ENCODE data around the gene RAET1L.
"Not testable (repeated sequence)": the region's sequence is repeated elsewhere in the genome, so short reads cannot be mapped to it uniquely, and the experiment has no call there.

Gene RAET1L

DNA sequence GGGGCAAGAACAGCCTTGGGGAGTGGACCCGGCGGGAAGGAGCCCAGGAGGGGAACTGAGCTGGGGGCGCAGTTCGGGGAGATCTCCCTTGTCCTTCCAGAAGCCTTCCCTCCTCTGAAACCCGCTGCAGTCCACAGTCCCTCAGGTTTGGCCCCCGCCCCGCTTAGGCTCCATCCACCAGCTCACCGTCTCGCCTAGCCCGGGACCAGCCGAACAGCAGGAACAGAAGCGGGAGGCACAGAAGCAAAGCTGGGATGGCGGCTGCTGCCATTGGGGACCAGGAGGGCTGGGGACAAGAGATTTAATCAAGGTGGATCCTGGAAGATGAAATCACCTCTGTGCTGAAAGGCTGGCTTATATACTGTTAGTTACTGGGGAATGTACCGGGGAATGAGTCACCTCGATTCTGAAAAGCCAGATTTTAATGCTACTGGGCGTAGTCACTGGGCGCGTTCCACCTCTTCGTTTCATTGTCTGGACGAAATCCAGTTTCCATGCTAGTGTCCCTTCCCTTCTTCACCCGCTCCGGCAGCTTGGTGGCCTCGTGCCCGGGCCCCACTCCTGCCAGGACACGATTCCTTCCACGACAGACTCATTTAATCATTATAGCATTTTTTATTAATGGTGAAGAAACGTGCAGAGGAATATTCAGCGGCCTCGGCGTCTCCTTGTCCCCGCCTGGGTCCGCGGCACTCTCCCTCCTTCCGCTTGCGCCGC, at the start of gene RAET1L:
Gene RAET1L, minus strand, starts transcription at position 332 of the 717 bp plus-strand sequence. Its CDS starts 61 bp downstream, at position 271.
- H3K27ac ChIP-seq = peak within 1 kb of the TSS; percentile 45
- DNase-seq (ENCODE audit: low read depth, low spot score) = peak; percentile 60

DNA sequence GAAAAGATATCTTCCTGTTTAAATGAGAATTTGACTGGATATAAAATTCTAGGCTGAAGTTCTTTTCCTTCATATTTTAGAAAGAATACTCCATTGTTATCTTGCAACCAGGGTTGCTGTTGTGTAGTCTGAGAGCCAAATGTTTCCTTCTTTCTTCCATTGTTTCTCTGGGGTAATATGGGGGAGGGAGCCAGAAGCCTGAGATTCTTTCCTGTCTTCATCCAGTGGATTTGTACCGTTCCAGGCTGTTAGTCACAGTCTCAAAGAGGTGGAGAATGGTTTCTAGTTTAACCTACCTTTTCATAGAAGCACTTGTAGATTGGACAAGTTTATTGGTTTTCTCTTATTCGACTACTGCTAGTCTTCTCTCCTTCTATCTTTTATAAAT, 49.7 kb upstream of the RAET1L start:
- no peak overlapping the region for H3K27ac ChIP-seq
- DNase-seq (ENCODE audit: low read depth, low spot score) = no peak

DNA sequence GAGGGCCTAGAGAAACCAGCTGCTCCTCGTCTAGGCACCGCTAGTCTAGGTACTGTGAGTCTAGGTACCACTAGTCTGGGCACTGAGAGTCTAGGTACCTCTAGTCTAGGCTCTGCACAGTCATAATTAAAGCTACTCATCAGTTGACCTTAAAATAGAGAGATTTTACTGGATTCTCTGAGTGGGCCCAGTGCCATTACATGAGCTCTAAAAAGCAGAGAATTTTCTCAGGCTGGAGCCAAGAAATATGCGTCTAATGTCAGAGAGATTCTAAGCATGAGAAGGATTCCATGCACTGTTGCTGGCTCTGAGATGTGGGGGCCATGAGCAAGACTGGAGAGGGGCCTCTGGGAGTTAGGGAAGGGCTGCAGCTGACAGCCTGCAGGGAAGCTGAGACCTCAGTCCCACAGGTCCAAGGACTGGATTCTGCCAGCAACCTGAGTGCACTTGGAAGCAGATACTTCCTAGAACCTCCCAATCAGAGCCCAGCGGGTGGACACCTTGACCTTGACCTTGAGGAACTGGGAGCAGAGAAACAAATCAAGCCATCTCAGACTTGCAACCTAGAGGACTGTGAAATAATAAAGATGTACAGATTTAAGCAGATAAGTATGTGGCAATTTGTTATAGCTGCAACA, 49.2 kb upstream of the RAET1L start:
- not testable (repeated sequence) for H3K27ac ChIP-seq; DNase-seq (ENCODE audit: low read depth, low spot score)

DNA sequence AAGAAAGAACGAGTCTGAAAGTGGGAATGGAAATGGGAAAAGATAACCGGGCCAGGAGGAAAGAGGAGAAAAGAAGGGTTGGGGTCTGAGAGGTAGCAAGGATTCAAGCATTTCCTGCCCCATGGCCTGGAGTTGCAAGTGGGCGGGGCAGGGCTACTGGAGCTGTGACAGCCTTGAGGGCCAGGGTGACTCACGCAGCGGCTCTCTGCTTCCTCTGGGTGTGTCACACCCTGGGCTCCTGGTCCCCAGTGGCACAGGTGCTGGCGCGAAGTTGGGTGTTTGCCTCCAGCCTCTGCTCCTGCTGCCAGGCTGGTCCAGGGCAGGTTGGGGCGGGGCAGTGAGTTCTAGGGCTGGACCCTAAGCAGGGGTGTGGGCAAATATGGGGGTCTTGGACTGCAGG, 46.9 kb upstream of the RAET1L start:
- no peak overlapping the region for H3K27ac ChIP-seq
- DNase-seq (ENCODE audit: low read depth, low spot score) = peak; percentile 39

DNA sequence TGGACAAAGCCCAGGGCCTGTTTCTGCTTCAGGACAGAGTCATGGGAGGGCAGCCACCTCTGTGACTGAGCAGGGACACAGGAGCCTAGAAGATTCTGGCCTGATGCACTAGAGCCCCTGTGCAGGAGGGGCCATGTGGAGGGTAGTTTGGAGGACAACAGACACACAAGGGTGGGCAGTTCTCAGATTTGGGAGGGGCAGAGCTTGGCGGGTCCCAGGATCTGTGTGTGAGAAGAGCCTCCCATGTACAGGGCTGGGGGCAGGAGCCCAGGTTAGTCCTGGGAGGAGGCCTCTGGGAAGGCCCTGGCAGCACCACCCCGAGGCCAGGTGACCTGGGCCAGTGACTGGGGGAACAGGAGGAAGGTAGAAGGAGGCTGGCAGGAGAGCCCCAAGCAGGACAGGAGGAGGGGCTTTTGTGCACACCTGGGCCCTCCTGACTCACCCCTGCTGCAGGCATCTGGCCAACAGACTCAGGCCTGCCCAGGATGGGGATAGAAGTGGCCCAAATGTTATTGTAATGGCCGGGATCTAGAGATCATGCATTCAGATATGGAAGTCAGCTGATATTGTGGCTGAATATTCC, 45.0 kb upstream of the RAET1L start:
- H3K27ac ChIP-seq = no peak overlapping the region
- DNase-seq (ENCODE audit: low read depth, low spot score) = no peak

DNA sequence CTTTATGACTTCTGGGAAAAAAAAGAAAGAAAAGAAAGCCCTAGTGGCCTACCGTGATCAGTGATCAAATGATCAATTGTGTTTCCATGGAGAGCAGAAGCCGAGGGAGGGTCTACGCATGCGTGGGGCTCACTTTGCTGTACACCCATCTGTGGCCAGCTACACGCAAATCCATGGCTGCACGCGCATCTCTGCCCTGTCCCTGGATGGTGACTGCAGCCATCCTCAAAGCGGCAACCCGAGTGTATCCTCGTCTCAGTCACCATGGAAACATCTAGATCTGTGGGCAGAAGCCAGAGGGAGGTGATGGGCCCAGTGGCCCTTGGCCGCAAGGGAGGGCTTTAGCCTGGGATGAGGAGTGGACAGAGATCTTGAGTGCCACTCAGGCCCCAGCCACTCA, 44.4 kb upstream of the RAET1L start:
- no peak for DNase-seq (ENCODE audit: low read depth, low spot score)
- H3K27ac ChIP-seq = peak overlapping the region; percentile 43

DNA sequence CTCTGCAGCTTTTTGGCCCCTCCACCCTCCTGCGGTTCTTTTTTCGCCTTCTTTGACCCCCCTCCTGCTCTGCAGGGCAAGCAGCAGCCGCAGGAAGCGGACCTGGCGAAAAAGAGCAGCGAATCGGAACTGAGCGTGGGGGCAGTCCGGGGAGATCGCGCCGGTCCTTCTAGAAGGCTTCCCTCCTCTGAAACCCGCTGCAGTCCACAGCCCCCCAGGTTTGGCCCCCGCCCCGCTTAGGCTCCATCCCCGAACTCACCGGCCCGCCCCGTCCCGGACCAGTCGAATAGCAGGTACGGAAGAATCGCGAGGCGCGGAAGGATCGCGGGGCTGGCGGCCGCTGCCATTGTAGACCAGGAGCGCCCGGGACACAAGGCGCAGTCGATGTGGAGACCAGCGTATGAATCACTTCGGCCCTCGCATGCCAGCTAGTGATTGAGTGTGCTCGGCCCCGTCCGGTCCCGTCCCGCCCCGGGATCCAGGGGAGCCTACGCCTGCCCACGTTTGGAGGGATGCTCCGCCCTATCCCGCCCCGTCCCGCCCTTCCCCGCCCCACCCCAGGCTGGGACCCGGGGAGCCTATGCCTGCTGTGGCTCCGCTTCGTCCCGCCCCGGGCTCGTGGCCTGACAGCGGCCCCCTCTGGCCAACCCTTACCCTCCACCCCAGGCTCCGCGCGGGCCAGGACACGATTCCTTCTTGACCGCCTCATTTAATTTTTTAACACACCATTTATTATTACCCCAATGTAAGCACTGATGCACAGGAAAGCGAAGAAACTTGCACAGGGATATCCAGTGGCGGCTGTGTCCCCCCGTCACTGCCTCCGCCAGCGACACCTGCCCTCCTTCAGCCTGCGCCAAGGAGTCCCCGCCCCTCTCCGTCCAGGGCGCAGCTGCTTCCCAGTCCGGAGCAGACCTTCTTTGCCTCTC, 43.7 kb upstream of the RAET1L start, which contains the start of gene ULBP3:
Gene ULBP3, minus strand, starts transcription at position 402 of the 929 bp plus-strand sequence. Its CDS starts 55 bp downstream, at position 347.
- H3K27ac ChIP-seq = peak within 1 kb of the TSS; percentile 43

DNA sequence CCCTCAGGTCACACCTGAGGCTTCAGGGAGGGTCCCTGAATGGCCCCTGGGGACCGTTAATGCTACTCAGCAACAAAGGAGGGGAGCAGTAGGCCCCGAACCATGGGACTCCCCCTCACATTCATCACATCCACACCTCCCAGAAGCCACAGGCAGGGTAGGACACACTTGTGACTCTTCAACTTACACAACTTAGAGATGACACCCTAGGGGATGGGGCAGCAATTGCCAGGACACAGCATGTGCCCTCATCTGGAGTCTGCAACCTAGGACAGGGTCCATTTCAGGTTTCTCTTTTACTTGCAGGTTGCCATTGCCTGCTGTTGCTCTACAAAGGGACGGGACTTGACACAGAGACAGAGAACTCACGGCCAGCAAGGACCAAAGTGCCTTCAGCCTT, 42.8 kb upstream of the RAET1L start:
- DNase-seq (ENCODE audit: low read depth, low spot score) = no peak
- H3K27ac ChIP-seq = no peak overlapping the region

More for the DNA sequence above, 43.7 kb upstream of the RAET1L start, which contains the start of gene ULBP3:
- DNase-seq (ENCODE audit: low read depth, low spot score) = peak; percentile 83

DNA sequence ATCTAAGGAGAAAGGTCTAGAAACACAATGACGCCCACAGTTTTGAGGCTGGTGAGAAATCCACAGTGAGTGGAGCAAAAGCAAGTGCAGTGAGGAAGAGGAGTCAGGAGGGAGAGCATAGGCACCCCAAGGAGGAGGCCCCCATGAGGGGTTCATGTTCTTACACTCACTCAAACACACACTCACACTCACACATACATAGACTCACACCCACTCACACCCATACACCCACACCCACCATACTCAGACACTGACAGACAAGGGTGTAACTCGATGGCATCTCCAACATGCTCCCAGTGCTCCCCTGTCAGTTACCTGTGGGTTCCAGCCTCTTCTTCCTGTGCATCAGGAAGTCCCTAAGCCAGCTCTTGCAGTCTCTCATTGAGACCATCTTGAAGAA, 39.8 kb upstream of the RAET1L start:
- H3K27ac ChIP-seq = no peak overlapping the region
- no peak for DNase-seq (ENCODE audit: low read depth, low spot score)

GRCh38 chr6:150063640-150064039, 38.3 kb upstream of the RAET1L start:
- no peak for DNase-seq (ENCODE audit: low read depth, low spot score)
- H3K27ac ChIP-seq = no peak overlapping the region

DNA sequence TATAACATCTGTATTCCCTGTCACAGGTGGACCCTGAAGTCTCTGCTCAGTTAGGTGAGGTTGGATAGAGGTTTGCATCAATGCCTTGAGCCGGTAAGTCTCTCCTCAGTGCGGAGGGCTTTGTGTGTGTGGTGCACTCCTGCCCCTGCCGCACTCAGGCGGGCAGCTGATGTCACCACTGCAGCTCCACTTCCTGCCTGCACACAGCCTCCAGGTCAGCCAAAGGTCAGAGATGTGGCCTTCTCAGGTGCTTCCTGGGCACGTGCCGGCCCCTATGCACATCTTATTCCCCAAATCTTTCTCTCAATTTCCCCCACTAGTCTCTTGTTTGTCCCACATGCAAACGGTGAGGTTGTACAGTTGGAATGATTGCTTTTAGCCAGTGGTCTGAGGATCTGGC, 34.6 kb upstream of the RAET1L start:
- not testable (repeated sequence) for DNase-seq (ENCODE audit: low read depth, low spot score); H3K27ac ChIP-seq

GRCh38 chr6:150058986-150059385, 33.7 kb upstream of the RAET1L start:
- DNase-seq (ENCODE audit: low read depth, low spot score) = no peak
- H3K27ac ChIP-seq = no peak overlapping the region

GRCh38 chr6:150058231-150058792, 33.0 kb upstream of the RAET1L start:
- DNase-seq (ENCODE audit: low read depth, low spot score) = no peak
- no peak overlapping the region for H3K27ac ChIP-seq

GRCh38 chr6:150057501-150057951, 32.2 kb upstream of the RAET1L start:
- DNase-seq (ENCODE audit: low read depth, low spot score) = no peak

GRCh38 chr6:150056916-150057315, 31.6 kb upstream of the RAET1L start:
- no peak overlapping the region for H3K27ac ChIP-seq
- no peak for DNase-seq (ENCODE audit: low read depth, low spot score)

More at GRCh38 chr6:150057501-150057951, 32.2 kb upstream of the RAET1L start:
- H3K27ac ChIP-seq = no peak overlapping the region

- no peak overlapping the region for H3K27ac ChIP-seq
- no peak for DNase-seq (ENCODE audit: low read depth, low spot score)
Observed at GRCh38 chr6:150056156-150056555, 30.8 kb upstream of the RAET1L start.

GRCh38 chr6:150055131-150055530, 29.8 kb upstream of the RAET1L start:
- DNase-seq (ENCODE audit: low read depth, low spot score) = no peak

DNA sequence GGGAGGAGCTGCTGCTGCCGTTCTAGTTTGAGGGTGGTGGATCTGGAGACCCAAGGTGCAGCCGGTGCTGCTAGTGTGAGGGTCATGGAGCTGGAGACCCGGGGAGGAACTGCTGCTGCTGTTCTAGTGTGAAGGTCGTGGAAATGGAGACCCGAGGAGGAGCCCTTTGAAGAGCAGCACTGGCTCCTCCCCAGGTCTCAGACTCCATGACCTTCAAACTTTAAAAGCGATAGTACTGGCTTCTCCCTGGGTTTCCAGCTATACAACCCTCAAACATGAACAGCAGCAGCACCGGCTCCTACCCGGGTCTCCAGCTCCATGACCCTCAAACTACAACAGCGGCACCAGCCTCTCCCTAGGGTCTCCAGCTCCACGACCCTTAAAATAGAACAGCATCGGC, 28.1 kb upstream of the RAET1L start:
- H3K27ac ChIP-seq = no peak overlapping the region
- no peak for DNase-seq (ENCODE audit: low read depth, low spot score)

More at GRCh38 chr6:150055131-150055530, 29.8 kb upstream of the RAET1L start:
- H3K27ac ChIP-seq = no peak overlapping the region

DNA sequence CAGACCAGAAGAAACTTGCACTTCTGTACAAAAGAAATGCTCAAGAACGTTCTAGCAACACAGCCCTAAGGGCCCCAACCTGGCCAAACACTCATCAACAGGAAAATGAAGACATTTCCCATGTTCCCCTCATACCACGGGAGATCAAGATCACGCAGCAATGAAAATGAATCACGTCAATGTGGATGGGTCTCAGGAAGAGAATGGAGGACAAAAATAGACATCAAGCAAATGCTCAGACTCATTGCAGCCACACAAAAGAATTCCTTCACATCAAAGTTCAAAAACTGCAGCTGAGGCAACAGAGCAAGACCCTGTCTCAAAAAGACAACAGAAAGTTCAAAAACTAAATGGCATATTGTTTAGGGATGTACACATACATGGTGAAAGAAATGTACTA, 25.5 kb upstream of the RAET1L start:
- H3K27ac ChIP-seq = no peak overlapping the region
- DNase-seq (ENCODE audit: low read depth, low spot score) = no peak

DNA sequence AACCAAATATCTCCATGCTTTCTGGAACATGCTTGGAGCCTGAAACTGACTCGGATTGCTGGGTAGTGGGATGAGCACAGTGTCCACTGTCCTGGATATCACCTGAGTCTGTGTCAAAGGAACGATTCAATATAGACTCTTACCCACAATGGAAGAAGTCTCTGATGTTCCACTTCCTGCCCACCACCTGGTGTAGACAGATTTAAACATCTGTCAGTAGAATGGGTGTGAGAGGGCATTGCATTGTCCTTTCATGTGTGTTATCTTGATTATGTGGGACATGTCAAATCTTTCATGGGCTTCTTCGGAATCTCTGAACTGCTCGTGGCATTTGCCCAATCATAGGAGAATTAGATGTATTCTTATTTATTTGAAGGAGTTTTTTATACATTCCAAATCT, 22.8 kb upstream of the RAET1L start:
- no peak for DNase-seq (ENCODE audit: low read depth, low spot score)
- H3K27ac ChIP-seq = no peak overlapping the region

Measured in epithelial cell of prostate (primary cell).